Kidney (tissue), 14 donors: Measurements from ENCODE around the gene MT1H. TPM values are rescaled to one million over a fixed set of nuclear protein-coding genes. Genes with fewer than 3 reads are reported as not detected.

Source experiments
- DNase-seq, 5 donors: peaks; one replicate each; pipeline ENCODE4 v3.0.0-alpha.2; 2013 to 2020
- FAIRE-seq: peaks from 2 replicates; lab custom pipeline; 2012; peaks lifted over from hg19 to GRCh38; lab: Jason Lieb, UNC
- H3K27ac ChIP-seq, 2 donors: one replicate each; pipeline ENCODE4 v1.7.0; 2013; ENCODE audit warnings: low read depth in 2 of 2, low read length in 2 of 2, inconsistent platforms in 1 of 2
- H3K27me3 ChIP-seq: one replicate; pipeline ENCODE4 v1.7.1; 2013; ENCODE audit warnings: low read length, inconsistent platforms; ENCODE audit not compliant: control insufficient read depth, insufficient read depth
- H3K36me3 ChIP-seq, 3 donors: one replicate each; pipeline versions ENCODE4 v1.7.0 to v1.7.1; 2013; ENCODE audit warnings: low read length in 3 of 3, control low read depth in 1 of 3, inconsistent platforms in 1 of 3; ENCODE audit not compliant: insufficient read depth in 3 of 3, control insufficient read depth in 2 of 3
- H3K4me1 ChIP-seq, 3 donors: one replicate each; pipeline versions ENCODE4 v1.7.0 to v1.7.1; 2013; ENCODE audit warnings: low read length in 3 of 3, inconsistent platforms in 1 of 3, low read depth in 1 of 3; ENCODE audit not compliant: control insufficient read depth in 2 of 3, insufficient read depth in 2 of 3
- H3K4me3 ChIP-seq, 3 donors: one replicate each; pipeline versions ENCODE4 v1.7.0 to v1.8.1; 2013; ENCODE audit warnings: low read length in 3 of 3, control low read depth in 1 of 3, inconsistent platforms in 1 of 3
- H3K9ac ChIP-seq, 3 donors: one replicate each; pipeline versions ENCODE4 v1.7.0 to v1.7.1; 2013; ENCODE audit warnings: low read length in 3 of 3, control low read depth in 1 of 3, inconsistent platforms in 1 of 3
- H3K9me3 ChIP-seq, 3 donors: one replicate each; pipeline versions ENCODE4 v1.7.0 to v1.7.1; 2013; ENCODE audit warnings: low read length in 3 of 3, control low read depth in 1 of 3, inconsistent platforms in 1 of 3; ENCODE audit not compliant: control insufficient read depth in 2 of 3, insufficient read depth in 1 of 3
- CTCF ChIP-seq: IDR thresholded peaks from 3 replicates; pipeline ENCODE4 v1.5.1; 2012; ENCODE audit warnings: mild to moderate bottlenecking, moderate library complexity, borderline replicate concordance; ENCODE audit not compliant: insufficient read depth; ENCODE audit errors: extremely low read depth
- intact Hi-C: fragments of 100-400 bp; cut with DNase I; formaldehyde crosslinking; loops from one replicate; pipeline ENCODE4 v1.11.1; 2022
- polyA plus RNA-seq: library from polyadenylated mRNA; stranded (reverse); fragments of 350-450 nt; fragmentation: Illumina TruSeq; extraction: RNeasy Lipid Tissue Mini Kit (QIAGEN cat#74804); gene quantifications from one replicate; pipeline ENCODE4 v1.2.3, GENCODE V29; 2014; ENCODE audit warnings: low read depth, low replicate concordance; ENCODE audit not compliant: insufficient read depth
- total RNA-seq: library from RNA; stranded (reverse); fragmentation: NEBNext Ultra II Directional; extraction: Animal tissue kit (Norgen Biotek cat#: 25700); gene quantifications from one replicate; pipeline ENCODE4 v1.2.1, GENCODE V29; 2021
- donor health status: control.
- donor health status: control.
- donor health status: control.
- donor health status: control.
- donor health status: control.
- donor health status: DM: yes; HTN: yes; CAD: no.
- donor health status: Normal renal cell carcinoma (clear cell type).

MT1H gene
- total and polyA plus RNA-seq, 2 donors from 2014 or later = 4.4 to 606 TPM

DNA sequence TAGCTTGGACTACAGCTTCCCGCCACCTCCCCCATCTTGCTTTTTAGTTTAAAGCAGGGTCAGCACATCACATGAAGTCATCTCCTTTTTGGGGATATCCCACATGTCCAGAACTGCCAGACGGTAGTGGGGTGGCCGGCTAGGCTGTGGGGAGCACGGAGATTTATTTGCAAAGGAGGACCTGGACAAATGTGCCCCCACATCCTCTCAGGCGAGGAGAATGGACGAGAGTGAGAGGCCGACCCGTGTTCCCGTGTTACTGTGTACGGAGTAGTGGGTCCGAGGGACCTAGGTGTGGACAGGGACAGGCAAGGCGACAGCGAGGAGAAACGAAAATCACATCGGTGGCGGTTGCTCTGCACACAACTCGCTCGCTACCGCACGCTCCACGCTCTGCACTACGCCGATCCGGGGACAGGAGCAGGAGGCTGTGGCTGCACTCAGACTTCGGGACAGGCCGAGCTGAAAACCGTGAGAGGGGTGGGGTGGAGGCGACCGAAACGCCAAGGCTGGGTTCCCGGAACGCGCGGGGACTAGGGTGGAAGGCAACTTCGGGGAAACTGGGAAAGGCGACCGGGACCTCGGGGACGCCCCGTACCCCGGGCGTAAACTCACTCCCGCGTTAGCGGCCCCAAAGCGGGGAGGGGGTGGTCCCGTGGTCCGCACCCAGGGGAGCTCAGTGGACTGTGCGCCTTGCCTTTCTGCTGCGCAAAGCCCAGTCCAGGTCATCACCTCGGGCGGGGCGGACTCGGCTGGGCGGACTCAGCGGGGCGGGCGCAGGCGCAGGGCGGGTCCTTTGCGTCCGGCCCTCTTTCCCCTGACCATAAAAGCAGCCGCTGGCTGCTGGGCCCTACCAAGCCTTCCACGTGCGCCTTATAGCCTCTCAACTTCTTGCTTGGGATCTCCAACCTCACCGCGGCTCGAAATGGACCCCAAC lies 31.5 kb upstream of the MT1H start, which contains the start of gene MT1A:
MT1A (plus strand) TSS at position 853 of the 937 bp plus-strand sequence; CDS start at position 926, 73 bp downstream.
- Histone ChIP-seq H3K27me3 (peaks cover 74% of the 10 kb centered on the region), H3K27ac (peak within 1 kb of the TSS; percentile 17 to 57), H3K36me3 (no peaks in the 10 kb centered on the region), H3K9ac (peak within 1 kb of the TSS in 1 of 3 donors; percentile 55), H3K4me1 (peaks cover 0 to 12% (median 0%) of the 10 kb centered on the region in 3 donors), H3K9me3 (no peaks in the 10 kb centered on the region), H3K4me3 (peak within 1 kb of the TSS in 2 of 3 donors; percentile 59 to 61)
- DNase-seq (peak; percentile 57 to 95 (median 60)), FAIRE-seq (no peak)
- TF ChIP-seq CTCF = no peak
- intact Hi-C loops = no loop called here

DNA sequence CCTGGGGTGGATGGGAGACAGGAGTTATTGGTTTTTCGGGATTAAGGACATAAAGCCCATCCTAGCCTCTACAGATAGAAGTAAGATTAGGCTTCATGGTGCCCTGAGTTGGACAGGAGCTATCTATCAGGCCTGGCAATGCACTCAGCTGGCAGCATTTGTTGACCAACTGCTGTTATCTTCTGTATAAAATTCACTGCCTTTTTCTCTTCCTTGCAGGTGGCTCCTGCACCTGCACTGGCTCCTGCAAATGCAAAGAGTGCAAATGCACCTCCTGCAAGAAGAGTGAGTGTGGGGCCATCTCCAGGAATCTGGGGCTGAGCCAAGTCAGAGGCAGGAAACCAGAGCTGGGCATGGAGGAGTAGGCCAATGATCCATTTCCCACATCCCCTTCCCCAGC lies 30.6 kb upstream of the MT1H start:
- TF ChIP-seq CTCF = no peak
- DNase-seq (no peak), FAIRE-seq (no peak)
- no peaks in the 10 kb centered on the region for H3K9me3 ChIP-seq
- H3K27me3 ChIP-seq = peaks cover 72% of the 10 kb centered on the region
- H3K4me3 ChIP-seq = peak overlapping the region in 2 of 3 donors; percentile 47 to 61
- no peaks in the 10 kb centered on the region for H3K36me3 ChIP-seq
- intact Hi-C loops = no loop called here
- no peak overlapping the region for H3K27ac ChIP-seq
- peaks cover 0 to 17% (median 5%) of the 10 kb centered on the region in 3 donors for H3K4me1 ChIP-seq
- H3K9ac ChIP-seq = no peak overlapping the region

DNA sequence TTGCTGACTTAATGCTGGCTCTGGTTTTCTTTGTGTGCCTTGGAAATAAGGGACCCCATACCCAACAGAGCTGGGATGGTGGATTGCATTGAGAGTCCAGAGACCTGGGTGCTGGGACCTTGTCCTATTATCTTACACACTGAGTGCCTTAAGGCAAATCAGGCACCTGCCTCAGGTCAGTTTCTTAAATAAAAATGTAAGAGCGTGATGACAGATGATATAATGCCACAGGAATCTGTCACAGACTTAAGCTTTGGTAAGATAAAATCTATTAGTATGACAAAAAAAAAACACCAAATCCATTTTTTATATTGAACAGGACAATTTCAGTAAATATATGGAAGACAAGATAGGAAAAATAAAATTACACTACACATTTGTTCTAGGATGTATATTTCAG lies 29.5 kb upstream of the MT1H start:
- no peak for FAIRE-seq

More for the DNA sequence above, 29.5 kb upstream of the MT1H start:
- Histone ChIP-seq H3K27ac (no peak overlapping the region), H3K9me3 (no peaks in the 10 kb centered on the region), H3K4me1 (peaks cover 0 to 19% (median 6%) of the 10 kb centered on the region in 3 donors), H3K27me3 (peaks cover 69% of the 10 kb centered on the region), H3K9ac (no peak overlapping the region), H3K4me3 (no peak overlapping the region), H3K36me3 (no peaks in the 10 kb centered on the region)
- DNase-seq = no peak
- intact Hi-C loops = no loop called here
- TF ChIP-seq CTCF = no peak
